DMS114 treated with DMSO at 0.1 percent for 48 hours (cell line): ENCODE data around the gene PIP4K2B.
A peak's percentile ranks its signal among the peaks of the same experiment; 100 is the strongest.
"Not testable (repeated sequence)": the region's sequence is repeated elsewhere in the genome, so short reads cannot be mapped to it uniquely, and the experiment has no call there.

ENCODE experiments used
- DNase-seq: peaks from one replicate; lab custom pipeline; 2025; ENCODE audit not compliant: unreplicated experiment; lab: John Stamatoyannopoulos, UW

PIP4K2B gene

GRCh38 chr17:38799501-38800236 is at the start of gene PIP4K2B:
PIP4K2B (minus strand) TSS chr17:38799556; CDS start chr17:38799424, 132 bp downstream.
- peak; percentile 93 for DNase-seq

DNA sequence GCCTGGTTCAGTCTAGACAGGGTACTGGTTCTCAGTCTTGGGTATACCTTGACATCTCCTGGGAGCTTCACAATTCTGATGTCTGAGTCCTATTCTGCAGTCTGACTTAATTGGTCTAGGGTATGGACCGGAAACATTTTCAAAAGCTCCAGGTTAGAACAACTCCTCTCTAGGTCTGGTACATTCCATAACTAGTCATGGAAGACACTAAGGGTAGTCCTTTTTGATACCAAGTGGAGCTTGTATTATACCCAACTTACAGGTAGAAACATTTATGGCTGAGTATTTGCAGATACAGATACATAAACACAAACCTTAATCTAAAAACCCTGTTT is 49.2 kb upstream of the PIP4K2B start:
- DNase-seq = no peak

DNA sequence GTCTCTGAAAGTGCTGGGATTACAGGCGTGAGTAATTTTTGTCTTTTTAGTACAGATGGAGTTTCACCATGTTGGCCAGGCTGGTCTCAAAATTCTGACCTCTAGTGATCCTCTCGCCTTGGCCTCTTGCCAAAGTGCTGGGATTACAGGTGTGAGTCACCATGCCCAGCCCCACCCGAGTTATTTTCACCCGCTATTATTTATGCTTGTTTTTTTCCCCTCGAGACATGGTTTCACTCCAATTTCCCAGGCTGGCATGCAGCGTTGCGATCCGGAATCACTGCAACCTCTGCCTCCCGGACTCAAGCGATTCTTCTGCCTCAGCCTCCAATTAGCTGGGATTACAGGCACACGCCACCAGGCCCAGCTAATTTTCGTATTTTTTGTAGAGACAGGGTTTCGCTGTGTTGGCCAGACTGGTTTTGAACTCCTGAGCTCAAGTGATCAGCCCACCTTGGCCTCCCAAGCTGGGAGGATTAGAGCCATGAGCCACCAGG is 45.0 kb upstream of the PIP4K2B start:
- no peak for DNase-seq

DNA sequence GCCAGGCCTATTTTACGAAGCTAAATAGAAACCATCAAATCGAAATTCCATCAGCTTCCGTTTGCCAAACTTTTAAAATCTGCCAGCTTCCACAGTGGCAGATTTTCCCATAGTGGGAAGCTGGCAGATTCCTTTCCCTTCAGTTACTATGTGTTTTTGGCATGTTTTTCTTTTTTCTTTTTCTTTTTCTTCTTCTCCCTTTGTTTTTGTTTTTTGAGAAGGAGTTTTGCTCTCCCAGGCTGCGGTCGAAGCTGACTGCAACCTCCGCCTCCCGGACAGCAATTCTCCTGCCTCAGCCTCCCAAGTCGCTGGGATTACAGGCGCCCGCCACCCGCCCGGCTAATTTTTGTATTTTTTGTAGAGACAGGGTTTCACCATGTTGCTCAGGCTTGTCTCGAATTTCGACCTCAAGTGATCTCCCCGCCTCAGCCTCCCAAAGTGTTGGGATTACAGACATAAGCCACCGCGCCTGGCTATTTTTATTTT is 26.4 kb upstream of the PIP4K2B start:
- no peak for DNase-seq

GRCh38 chr17:38824899-38825761 is 25.8 kb upstream of the PIP4K2B start, which contains the start of gene CWC25:
CWC25 (minus strand) TSS chr17:38825321; CDS start chr17:38825183, 138 bp downstream.
- peak; percentile 88 for DNase-seq

GRCh38 chr17:38815576-38816193 is 16.3 kb upstream of the PIP4K2B start:
- no peak for DNase-seq

DNA sequence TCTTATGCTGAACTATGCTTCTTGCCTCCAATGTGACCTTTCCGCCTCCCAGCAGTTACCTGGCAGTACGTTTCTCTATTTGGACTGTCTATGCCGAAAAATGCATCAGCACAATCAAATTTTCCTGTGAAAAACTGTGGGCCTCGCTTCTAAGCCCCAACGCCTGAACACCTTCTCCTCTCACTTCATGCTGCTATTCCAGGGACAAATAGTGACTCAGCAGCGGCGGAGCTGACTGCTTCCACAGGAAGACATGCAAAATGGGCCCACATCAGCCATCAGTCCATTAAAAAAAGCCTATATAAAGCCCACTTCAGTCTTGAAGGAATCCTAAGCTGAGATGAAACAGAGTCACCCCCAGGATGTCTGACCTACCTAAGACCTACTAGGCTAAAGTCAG is 10.5 kb upstream of the PIP4K2B start:
- no peak for DNase-seq

- DNase-seq = no peak
Measured at GRCh38 chr17:38800237-38800760, 943 bp upstream of the PIP4K2B start.

GRCh38 chr17:38798614-38799500 is 499 bp downstream of the PIP4K2B start:
- DNase-seq = no peak

- no peak for DNase-seq
Measured at GRCh38 chr17:38797828-38798227, 1.5 kb downstream of the PIP4K2B start.

DNA sequence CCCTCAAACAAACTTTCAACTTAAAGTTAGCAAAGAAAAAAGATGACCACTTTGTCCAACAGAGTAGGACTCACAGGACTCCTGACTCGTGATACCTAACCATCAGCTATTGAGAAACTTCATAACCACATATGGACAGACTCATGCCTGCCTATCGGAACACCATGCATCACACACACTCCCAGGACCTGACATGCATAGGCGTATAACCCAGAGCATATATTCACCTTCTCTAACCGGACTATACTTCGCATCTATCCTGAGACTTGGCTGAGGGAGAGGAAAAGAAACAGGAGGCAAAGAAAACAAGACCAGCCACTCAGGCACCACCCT is 2.2 kb downstream of the PIP4K2B start:
- DNase-seq = no peak

DNA sequence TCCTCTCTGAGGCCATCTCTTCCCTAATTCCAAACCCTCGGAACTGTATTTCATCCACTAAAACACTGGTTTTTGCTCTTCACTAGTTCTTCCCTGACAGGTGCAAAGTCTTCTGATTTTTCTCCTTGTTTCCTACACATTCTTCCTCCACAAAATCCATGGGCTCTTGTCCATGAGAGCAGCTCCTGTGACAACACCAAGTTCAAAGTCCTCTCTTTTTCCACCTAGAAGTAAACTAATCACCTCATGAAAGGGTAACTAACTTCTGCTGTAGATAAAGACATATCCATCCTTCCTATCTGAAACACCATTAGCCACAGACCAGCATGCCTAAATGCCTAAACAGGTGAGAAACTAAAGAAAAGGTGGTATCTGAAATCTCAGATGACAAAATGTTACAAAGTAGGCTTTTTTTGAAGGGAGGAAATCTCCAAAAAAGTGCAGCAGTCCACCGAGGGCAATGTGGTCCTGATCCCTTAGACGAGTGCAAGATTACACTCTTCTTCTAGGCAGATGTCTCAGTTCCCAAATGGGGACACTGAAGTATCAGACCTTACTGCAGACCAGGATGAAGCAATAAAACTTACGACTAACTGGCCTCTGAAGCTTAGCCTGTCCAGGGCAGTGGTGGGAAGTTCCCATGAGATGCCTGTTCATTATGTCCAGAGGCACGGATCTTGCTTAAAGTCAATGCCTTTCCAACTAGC is 2.8 kb downstream of the PIP4K2B start:
- no peak for DNase-seq

- DNase-seq = no peak
Measured at GRCh38 chr17:38794221-38794620, 5.1 kb downstream of the PIP4K2B start.

DNA sequence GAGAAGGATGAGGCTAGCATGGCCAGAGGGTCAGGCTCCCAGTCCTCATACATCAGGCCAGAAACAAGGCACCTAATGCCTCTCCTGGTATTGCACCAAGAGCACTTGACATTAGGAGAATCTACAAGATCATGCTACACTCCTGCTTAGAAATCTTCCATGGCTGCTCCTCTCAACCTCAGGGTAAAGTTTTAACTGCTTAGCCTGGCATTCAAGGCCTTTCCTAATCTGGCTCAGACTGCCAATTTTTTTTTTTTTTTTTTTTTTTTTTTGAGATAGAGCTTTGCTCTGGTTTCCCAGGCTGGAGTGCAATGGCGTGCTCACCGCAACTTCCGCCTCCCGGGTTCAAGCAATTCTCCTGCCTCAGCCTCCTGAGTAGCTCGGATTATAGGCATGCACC is 8.2 kb downstream of the PIP4K2B start:
- no peak for DNase-seq

- DNase-seq = not testable (repeated sequence)
Measured at GRCh38 chr17:38790148-38790707, 9.1 kb downstream of the PIP4K2B start.

- DNase-seq = no peak
Measured at GRCh38 chr17:38789185-38789584, 10.2 kb downstream of the PIP4K2B start.

GRCh38 chr17:38787999-38788398 is 11.4 kb downstream of the PIP4K2B start:
- DNase-seq = not testable (repeated sequence)

GRCh38 chr17:38786372-38786771 is 13.0 kb downstream of the PIP4K2B start:
- no peak for DNase-seq

DNA sequence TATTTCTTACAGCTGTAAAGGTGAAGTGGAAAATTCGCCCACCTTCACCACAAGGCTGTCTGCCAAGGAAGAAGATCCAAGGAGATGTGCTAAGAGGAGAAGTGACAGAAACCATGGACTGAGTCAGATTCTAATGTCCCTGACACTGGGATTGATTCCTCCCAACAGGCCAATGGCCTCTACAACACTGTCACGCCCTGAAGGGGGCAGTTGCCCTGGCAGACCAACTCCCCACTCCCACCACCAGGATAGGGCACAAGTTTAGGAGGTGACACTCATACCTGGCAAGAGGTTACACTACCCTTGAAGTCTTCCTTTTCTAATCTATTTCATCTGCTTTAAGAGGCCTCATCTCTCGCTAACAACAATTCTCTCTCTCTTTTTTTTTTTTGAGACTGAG is 16.1 kb downstream of the PIP4K2B start:
- DNase-seq = no peak
